Keratinocyte (primary cell): ENCODE data around the gene PRKAR1B. TPM values are rescaled to one million over a fixed set of nuclear protein-coding genes. Genes with fewer than 3 reads are reported as not detected.

Experiments
- DNase-seq: peaks from one replicate; pipeline ENCODE4 v3.0.0-alpha.2; 2011; ENCODE audit warnings: low read depth, missing footprints, low spot score
- FAIRE-seq: peaks from 2 replicates; lab custom pipeline; 2011; peaks lifted over from hg19 to GRCh38; lab: Jason Lieb, UNC
- H2AFZ ChIP-seq: 2 replicates; pipeline ENCODE4 v1.6.0; 2012; ENCODE audit warnings: low read length, control low read depth, inconsistent platforms; ENCODE audit not compliant: control insufficient read depth
- H3K27ac ChIP-seq: 2 replicates; pipeline ENCODE4 v1.5.1; 2011; ENCODE audit warnings: low read length; ENCODE audit not compliant: control insufficient read depth, insufficient read depth
- H3K27me3 ChIP-seq: 3 replicates; pipeline ENCODE4 v1.6.0; 2011; ENCODE audit warnings: low read length; ENCODE audit not compliant: control insufficient read depth, insufficient read depth; ENCODE audit errors: extremely low read depth
- H3K36me3 ChIP-seq, 2 experiments: 2 replicates in 1 of 2; 3 replicates in 1 of 2; pipeline ENCODE4 v1.5.1; 2011; ENCODE audit warnings: low read length in 2 of 2, mild to moderate bottlenecking in 1 of 2; ENCODE audit not compliant: control insufficient read depth in 2 of 2, insufficient read depth in 2 of 2; ENCODE audit errors: extremely low read depth in 1 of 2
- H3K4me1 ChIP-seq: 3 replicates; pipeline ENCODE4 v1.5.1; 2011; ENCODE audit warnings: low read length; ENCODE audit not compliant: control insufficient read depth, insufficient read depth; ENCODE audit errors: extremely low read depth
- H3K4me2 ChIP-seq: 3 replicates; pipeline ENCODE4 v1.6.0; 2011; ENCODE audit warnings: low read depth, low read length; ENCODE audit not compliant: control insufficient read depth, insufficient read depth; ENCODE audit errors: extremely low read depth
- H3K4me3 ChIP-seq, 3 experiments: fragments of 200-600 bp in 1 of 3; sonication (generic) in 1 of 3; 2 replicates in 2 of 3; 3 replicates in 1 of 3; pipeline ENCODE4 v1.5.1; 2011 to 2016; ENCODE audit warnings: low read length in 3 of 3, mild to moderate bottlenecking in 3 of 3, control low read depth in 2 of 3, inconsistent platforms in 1 of 3, low read depth in 1 of 3, mixed read lengths in 1 of 3, mixed run types in 1 of 3, moderate library complexity in 1 of 3; ENCODE audit not compliant: control insufficient read depth in 2 of 3, insufficient read depth in 2 of 3; ENCODE audit errors: extremely low read depth in 1 of 3
- H3K79me2 ChIP-seq: 2 replicates; pipeline ENCODE4 v1.6.0; 2012; ENCODE audit warnings: low read length; ENCODE audit not compliant: control insufficient read depth, insufficient read depth
- H3K9ac ChIP-seq: 3 replicates; pipeline ENCODE4 v1.6.0; 2011; ENCODE audit warnings: low read length; ENCODE audit not compliant: control insufficient read depth, insufficient read depth; ENCODE audit errors: extremely low read depth
- H3K9me1 ChIP-seq: 3 replicates; pipeline ENCODE4 v1.6.0; 2011; ENCODE audit warnings: low read length; ENCODE audit not compliant: control insufficient read depth, insufficient read depth; ENCODE audit errors: extremely low read depth
- H3K9me3 ChIP-seq: 2 replicates; pipeline ENCODE4 v1.5.1; 2012; ENCODE audit warnings: low read depth, low read length; ENCODE audit not compliant: control insufficient read depth
- H4K20me1 ChIP-seq: 3 replicates; pipeline ENCODE4 v1.6.0; 2011; ENCODE audit warnings: low read length; ENCODE audit not compliant: control insufficient read depth, insufficient read depth; ENCODE audit errors: extremely low read depth
- EZH2 ChIP-seq: IDR thresholded peaks from one replicate; pipeline ENCODE4 v1.6.1; 2012; ENCODE audit warnings: inconsistent platforms, mild to moderate bottlenecking, low read length, moderate library complexity
- dilution Hi-C: fragments of 300-500 bp; cut with MboI; formaldehyde crosslinking; loops from one replicate; pipeline ENCODE4 v1.7.0; 2020; ENCODE audit warnings: low sequenced_read_pairs; ENCODE audit not compliant: extremely low pct_ligation_motif_present
- polyA plus RNA-seq, 5 experiments: library from polyadenylated mRNA; depleted of rRNA in 3 of 5; stranded (reverse) in 3 of 5; stranded (forward) in 1 of 5; unstranded in 1 of 5; fragments of >200 nt; gene quantifications; 1 replicate in 1 of 5; 2 replicates in 3 of 5; 3 replicates in 1 of 5; pipeline versions ENCODE4 v1.2.1 to v1.2.3, GENCODE V29; 2011 to 2012; ENCODE audit warnings: missing spikeins in 2 of 5, low read depth in 1 of 5, low replicate concordance in 1 of 5
- TF ChIP-seq, protein P1 (sequence below), 3 experiments: IDR thresholded peaks in 1 of 3; conservative IDR thresholded peaks in 1 of 3; optimal IDR thresholded peaks in 1 of 3; 2 replicates in 2 of 3; 3 replicates in 1 of 3; pipeline versions ENCODE3 to v1.5.1; 2011; ENCODE audit warnings: low read length in 3 of 3, mild to moderate bottlenecking in 3 of 3, moderate library complexity in 2 of 3, control low read depth in 1 of 3, inconsistent platforms in 1 of 3; ENCODE audit not compliant: insufficient read depth in 2 of 3; ENCODE audit errors: extremely low read depth in 1 of 3

The PRKAR1B gene
- polyA plus RNA-seq, 1 donor (not counting 4 experiments of a cell fraction or from before 2014, with no cell fraction given): 10.8 TPM

GRCh38 chr7:734808-735207 is 7.7 kb upstream of the PRKAR1B start:
- Histone ChIP-seq H3K27ac (no peak overlapping the region), H3K4me1 (no peaks in the 10 kb centered on the region), H2AFZ (no peak overlapping the region), H3K79me2 (peaks cover 62% of the 10 kb centered on the region), H3K9me1 (no peaks in the 10 kb centered on the region), H3K27me3 (no peaks in the 10 kb centered on the region), H4K20me1 (no peaks in the 10 kb centered on the region), H3K4me2 (no peak overlapping the region), H3K9me3 (peaks cover 11% of the 10 kb centered on the region), H3K9ac (no peak overlapping the region), H3K4me3 (no peak overlapping the region), H3K36me3 (peaks cover 9 to 25% of the 10 kb centered on the region in 2 experiments)
- dilution Hi-C loops: no loop called here
- no peak for DNase-seq
- no peak for TF ChIP-seq EZH2
- TF ChIP-seq, protein P1, sequence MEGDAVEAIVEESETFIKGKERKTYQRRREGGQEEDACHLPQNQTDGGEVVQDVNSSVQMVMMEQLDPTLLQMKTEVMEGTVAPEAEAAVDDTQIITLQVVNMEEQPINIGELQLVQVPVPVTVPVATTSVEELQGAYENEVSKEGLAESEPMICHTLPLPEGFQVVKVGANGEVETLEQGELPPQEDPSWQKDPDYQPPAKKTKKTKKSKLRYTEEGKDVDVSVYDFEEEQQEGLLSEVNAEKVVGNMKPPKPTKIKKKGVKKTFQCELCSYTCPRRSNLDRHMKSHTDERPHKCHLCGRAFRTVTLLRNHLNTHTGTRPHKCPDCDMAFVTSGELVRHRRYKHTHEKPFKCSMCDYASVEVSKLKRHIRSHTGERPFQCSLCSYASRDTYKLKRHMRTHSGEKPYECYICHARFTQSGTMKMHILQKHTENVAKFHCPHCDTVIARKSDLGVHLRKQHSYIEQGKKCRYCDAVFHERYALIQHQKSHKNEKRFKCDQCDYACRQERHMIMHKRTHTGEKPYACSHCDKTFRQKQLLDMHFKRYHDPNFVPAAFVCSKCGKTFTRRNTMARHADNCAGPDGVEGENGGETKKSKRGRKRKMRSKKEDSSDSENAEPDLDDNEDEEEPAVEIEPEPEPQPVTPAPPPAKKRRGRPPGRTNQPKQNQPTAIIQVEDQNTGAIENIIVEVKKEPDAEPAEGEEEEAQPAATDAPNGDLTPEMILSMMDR (optimal IDR thresholded peaks at IDR 0.05 in 1 of 3, IDR thresholded peaks at IDR 0.05 in 1 of 3, conservative IDR thresholded peaks at IDR 0.05 in 1 of 3; ENCODE audit: extremely low read depth in 1 of 3, insufficient read depth in 2 of 3, low read length in 3 of 3): no peak
- no peak for FAIRE-seq

- H3K9me3 ChIP-seq: peaks cover 11% of the 10 kb centered on the region
- H3K36me3 ChIP-seq: peaks cover 9 to 26% of the 10 kb centered on the region in 2 experiments
- DNase-seq (no peak), FAIRE-seq (no peak)
- no peaks in the 10 kb centered on the region for H3K27me3 ChIP-seq
- H3K9me1 ChIP-seq: no peaks in the 10 kb centered on the region
- H3K27ac ChIP-seq: no peak overlapping the region
- TF ChIP-seq, protein P1 (optimal IDR thresholded peaks at IDR 0.05 in 1 of 3, IDR thresholded peaks at IDR 0.05 in 1 of 3, conservative IDR thresholded peaks at IDR 0.05 in 1 of 3; ENCODE audit: extremely low read depth in 1 of 3, insufficient read depth in 2 of 3, low read length in 3 of 3): no peak
- TF ChIP-seq EZH2: no peak
- H3K4me3 ChIP-seq: no peak overlapping the region
- no peaks in the 10 kb centered on the region for H4K20me1 ChIP-seq
- no peak overlapping the region for H3K4me2 ChIP-seq
- no peak overlapping the region for H2AFZ ChIP-seq
- H3K9ac ChIP-seq: no peak overlapping the region
- peaks cover 60% of the 10 kb centered on the region for H3K79me2 ChIP-seq
- no peaks in the 10 kb centered on the region for H3K4me1 ChIP-seq
- dilution Hi-C loops: no loop called here
Measured at GRCh38 chr7:734214-734613, 7.1 kb upstream of the PRKAR1B start.
